EH (cell line): ENCODE measurements around the gene RAB28.
A peak's percentile ranks its signal among the peaks of the same experiment; 100 is the strongest.

Experiments used
- DNase-seq: peaks from one replicate; pipeline ENCODE4 v3.0.0-alpha.2; 2015; ENCODE audit warnings: low read depth

Gene RAB28

DNA sequence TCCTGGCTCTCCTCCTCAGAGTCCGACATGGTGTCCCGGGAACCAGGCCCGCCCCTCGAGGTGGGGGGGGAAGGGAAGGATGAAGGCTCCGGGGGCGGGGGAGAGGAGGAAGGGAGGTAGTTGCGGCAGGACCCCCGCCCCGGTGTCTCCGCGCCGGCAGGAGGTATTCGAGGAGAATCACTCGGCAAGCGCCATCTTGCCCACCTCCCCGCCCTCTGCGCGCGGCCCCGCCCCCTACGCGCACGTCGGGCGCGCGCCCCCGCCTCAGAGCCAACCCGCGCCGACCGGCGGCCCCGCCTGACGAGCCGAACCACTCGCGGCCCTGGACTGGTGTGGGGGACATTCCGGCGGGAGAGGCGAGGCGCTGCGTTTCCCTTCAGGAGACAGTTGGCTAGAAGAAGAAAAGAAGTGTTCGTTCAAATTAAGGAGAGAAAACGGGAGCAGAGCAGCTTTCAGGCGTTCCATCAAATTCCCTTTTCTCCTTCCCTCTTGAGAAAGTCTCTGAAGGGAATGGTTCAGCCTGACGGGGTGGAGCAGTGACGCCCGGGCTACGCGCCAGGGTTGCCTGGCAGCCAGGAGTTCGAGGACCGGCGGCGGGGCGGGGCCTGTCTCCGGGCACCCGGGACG is at the start of gene RAB28:
TSS of gene RAB28 (minus strand) at position 219 of the 627 bp plus-strand sequence.
- peak; percentile 93 for DNase-seq

- no peak for DNase-seq
Measured at GRCh38 chr4:13531625-13531998, 47.5 kb upstream of the RAB28 start.

- DNase-seq: no peak
Measured at GRCh38 chr4:13530823-13531624, 46.9 kb upstream of the RAB28 start.

DNA sequence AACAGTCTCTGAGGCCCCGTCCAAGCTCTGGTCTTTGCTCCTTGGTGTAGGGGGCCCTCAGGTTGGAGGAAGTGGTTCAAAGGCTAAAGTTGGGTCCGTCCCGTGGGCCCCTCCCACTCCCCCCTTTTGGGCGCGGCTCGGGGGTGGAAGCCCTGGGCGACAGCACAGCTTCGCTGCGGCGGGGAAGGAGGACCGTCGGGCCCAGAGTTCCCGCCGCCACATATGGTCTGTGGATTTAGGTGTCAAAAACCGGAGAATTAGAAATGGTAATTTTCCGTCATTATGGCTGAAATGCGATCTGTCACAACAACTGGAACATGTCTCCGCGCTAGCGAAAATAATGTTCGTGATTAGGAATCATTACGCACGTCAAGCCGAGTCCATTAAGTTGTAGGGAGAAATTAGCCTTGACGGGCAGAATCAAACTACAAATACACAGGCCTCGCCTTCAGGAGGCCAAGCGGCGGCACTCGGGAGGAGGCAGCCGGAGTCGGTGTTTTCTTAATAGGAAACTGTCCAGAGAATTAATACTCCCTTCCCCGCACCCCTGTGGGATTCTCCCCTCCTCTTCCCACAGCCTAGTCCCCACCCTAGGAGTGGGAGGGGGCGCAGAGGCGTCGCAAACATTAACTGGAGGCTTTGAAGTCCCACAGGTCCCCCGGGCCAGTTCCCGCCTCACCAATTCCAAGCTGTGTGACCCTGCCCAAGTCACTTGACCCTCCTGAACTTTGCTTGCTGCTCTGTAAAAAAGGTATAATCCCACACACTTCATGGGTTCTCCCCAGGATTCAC is 45.2 kb upstream of the RAB28 start:
- DNase-seq: no peak

GRCh38 chr4:13528821-13529127 is 44.6 kb upstream of the RAB28 start:
- DNase-seq: no peak

DNA sequence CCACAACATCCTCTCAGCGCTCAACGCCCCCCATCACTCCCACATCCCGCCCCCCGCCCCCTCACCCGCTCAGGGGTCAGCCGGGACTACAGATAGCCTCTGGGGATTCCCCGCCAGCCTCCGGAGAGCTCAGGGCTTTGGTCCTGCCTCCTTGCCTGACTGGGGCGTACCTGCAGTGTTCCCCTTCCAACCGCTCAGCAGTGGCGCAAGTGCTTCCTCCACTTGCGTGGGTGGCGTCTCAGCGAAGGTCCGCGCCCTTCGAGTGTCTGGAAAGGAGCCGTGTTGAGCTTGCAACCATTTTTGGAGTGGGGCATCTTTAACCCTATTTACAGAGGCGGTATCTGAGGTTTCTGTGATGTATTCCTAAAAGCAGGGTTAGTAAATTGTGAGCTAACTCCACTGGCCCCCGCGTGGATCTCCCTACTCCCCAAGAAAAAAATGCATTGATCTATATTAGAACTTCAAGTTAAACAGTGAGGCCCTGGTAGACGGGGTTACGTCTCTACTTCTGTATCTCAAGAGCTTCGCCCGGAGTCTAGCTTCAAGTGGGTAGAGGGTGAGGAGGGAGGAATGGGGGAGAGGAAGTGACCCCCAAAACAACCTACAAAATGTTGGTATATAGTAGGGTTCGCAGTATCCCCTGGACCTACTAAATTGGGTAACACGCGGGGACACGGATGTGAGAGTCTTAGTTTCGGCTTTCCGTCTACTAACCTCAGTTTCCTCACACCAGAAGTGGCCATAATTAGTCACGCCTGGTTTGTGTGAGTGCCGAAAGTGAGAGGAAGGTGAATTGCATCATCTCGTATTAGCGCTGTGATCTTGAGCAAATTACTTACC is 44.1 kb upstream of the RAB28 start:
- DNase-seq: no peak

GRCh38 chr4:13527192-13527980 is 43.2 kb upstream of the RAB28 start:
- DNase-seq: no peak

- DNase-seq: no peak
Measured at GRCh38 chr4:13526658-13527057, 42.5 kb upstream of the RAB28 start.

GRCh38 chr4:13525606-13526281 is 41.6 kb upstream of the RAB28 start:
- DNase-seq: no peak

GRCh38 chr4:13524504-13525243 is 40.5 kb upstream of the RAB28 start:
- DNase-seq: peak; percentile 54

DNA sequence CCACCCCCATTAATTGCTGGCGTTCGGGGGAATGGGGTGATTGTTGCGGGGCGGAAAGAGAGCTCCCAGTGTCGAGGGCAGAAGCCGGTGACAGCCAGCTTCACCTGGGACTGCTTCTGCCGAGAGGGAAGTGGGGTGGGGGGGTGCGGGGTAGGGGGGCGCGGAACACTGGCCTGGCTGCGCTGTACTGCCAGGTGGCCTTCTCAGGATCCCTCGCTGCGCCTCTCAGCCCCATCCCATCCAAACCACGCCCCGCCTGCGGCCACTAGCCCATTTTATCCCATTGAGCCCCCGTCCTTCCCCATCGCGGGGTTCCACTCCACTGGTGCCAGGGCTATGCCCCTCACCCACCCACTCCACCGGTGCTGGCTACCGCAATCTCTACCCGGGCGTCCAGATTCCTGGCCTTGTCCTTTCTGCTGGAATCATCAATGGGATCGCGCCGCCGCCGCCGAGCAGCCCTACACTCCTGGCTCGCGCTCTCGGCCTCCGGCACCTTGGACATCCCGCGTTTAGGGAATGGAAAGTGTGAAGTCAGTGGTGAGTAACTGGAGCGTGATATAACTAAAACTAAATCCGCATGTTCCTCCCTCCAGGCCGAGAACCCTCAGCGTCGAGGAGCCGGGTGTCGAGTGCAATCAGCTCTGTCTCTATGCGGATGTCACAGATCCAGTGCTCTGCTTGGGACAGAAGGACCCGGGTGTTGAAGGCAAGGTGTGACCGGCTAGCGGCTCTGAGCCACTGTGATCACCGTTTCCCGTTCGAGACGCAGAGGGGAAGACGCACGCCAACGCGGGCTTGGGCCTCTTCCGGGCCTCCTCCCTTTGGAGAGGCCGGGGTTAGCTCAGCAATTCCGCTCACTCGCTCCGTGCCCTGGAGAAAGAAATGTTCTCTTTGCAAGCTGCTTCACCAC is 39.7 kb upstream of the RAB28 start:
- DNase-seq: no peak

GRCh38 chr4:13523105-13523477 is 39.0 kb upstream of the RAB28 start:
- DNase-seq: no peak

DNA sequence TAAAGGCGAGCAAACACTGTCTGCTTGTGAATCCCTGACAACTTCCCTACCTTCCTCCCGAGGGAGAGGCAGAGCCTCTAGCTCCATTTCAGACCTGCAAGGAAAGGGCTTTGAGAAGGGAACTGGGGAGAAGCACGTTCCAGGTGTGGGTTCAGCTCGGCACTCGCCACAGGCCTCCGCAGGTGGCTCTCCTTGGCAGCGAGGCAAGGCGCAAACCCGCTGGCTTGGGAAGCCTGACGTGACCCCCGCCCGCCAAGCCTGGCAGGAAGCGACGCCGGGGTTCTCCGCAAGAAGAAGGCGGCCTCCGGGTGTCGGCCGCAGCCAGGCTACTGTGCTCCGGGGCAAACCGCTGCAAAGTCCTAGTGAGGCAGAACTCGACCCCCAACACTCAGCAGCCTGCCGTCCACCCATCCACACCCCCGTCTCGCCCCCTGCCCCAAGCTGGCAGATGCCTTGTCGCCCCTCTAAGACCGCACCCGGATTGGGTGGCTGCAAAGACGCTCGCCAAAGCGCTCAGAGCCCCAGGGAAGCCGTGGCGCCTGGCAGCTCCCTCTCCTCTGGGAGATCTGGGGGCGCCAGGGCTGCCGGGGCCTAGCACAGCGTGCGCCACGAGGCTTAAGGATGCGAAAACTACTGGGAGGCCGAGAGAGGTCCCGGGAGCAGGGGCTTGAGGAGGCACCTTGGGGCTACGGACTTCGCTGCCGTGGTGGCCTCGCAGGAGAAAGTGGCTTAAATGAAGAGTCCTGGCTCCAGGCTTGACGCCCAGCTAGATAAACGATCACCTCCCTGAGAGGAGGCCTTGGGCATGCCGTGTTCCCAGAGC is 38.4 kb upstream of the RAB28 start:
- DNase-seq: no peak

DNA sequence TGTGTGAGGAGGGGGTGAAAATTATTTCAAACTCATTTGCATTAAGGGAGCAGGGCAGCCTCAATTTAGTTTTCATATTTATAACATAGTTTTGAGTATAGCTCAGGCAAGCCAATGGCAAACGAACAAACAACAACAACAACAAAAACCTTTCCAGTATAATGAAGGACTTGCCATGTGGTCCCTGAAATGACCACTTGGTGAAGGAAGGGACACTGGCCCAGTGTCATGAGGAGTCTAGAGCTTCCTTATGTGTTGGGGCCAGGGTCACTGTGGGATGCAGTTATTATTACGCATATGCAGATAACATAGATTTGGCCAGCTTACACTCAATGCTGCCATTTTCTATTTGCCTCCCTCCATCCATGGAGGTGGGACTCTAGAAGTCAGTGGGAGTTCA is 36.9 kb upstream of the RAB28 start:
- DNase-seq: no peak

DNA sequence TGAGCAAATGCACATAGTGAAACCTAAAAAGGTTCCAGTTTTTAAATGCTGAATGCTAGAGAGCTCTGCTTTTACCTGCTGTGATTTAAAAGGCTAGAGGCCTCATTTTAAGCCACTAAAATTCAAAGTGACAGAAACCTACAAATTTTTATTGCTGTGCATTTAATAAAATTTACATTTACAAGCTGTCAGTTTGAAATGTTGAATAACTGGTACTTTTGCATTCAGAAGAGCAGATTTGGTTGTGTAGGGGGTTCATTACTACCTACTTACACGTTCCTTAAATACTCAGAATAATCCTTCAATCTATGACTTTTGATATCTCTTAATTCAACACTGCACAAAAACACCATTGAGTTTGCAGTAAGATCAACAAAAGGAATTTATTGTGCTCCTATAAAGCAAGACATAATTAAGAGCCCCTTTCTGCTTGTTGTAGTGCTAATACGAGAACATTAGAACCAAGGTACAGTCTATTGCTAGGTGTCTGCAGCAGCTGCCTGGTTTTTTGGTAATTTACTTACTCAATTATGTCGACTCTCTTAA is 32.2 kb upstream of the RAB28 start:
- no peak for DNase-seq

- DNase-seq: no peak
Measured at GRCh38 chr4:13515268-13515667, 31.1 kb upstream of the RAB28 start.

DNA sequence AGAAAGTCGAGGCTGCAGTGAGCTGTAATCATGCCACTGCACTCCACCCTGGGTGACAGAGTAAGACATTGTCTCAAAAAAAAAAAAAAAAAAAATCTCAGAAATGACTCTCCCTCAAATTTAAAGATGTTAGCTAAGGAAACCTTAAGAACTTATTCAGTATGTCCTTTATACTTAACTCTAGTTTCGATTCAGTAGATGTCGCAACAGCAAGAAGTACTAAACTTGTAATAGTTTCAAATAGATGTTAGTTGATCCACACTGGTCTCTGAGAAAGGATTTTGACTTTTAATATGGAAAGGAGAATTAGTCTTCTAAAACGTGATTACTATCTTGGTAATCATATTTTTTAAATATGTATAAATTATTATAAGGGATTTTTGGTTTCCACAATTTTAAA is 30.6 kb upstream of the RAB28 start:
- DNase-seq: no peak

GRCh38 chr4:13511101-13511500 is 27.0 kb upstream of the RAB28 start:
- DNase-seq: no peak
